GM15510 (cell line): ENCODE data around the gene HCN4.

Source experiments
- POLR2A ChIP-seq: IDR thresholded peaks from 3 replicates; pipeline ENCODE4 v1.6.1; 2011; ENCODE audit warnings: borderline replicate concordance; ENCODE audit not compliant: insufficient read length; ENCODE audit errors: extremely low read depth

HCN4 gene

GRCh38 chr15:73385205-73385604 is 16.4 kb upstream of the HCN4 start:
- TF ChIP-seq POLR2A = no peak

- no peak for TF ChIP-seq POLR2A
Observed at GRCh38 chr15:73383310-73384189, 14.8 kb upstream of the HCN4 start.

- TF ChIP-seq POLR2A = no peak
Observed at GRCh38 chr15:73382115-73382514, 13.4 kb upstream of the HCN4 start.

- no peak for TF ChIP-seq POLR2A
Observed at GRCh38 chr15:73380661-73381060, 11.9 kb upstream of the HCN4 start.

- TF ChIP-seq POLR2A = no peak
Observed at GRCh38 chr15:73378089-73378488, 9.3 kb upstream of the HCN4 start.

- TF ChIP-seq POLR2A = no peak
Observed at GRCh38 chr15:73375755-73376305, 7.1 kb upstream of the HCN4 start.

- TF ChIP-seq POLR2A = no peak
Observed at GRCh38 chr15:73375012-73375411, 6.3 kb upstream of the HCN4 start.

GRCh38 chr15:73374604-73375003 is 5.8 kb upstream of the HCN4 start:
- no peak for TF ChIP-seq POLR2A

- no peak for TF ChIP-seq POLR2A
Observed at GRCh38 chr15:73373221-73373620, 4.5 kb upstream of the HCN4 start.

GRCh38 chr15:73371812-73372211 is 3.1 kb upstream of the HCN4 start:
- no peak for TF ChIP-seq POLR2A

GRCh38 chr15:73370151-73370550 is 1.4 kb upstream of the HCN4 start:
- no peak for TF ChIP-seq POLR2A

GRCh38 chr15:73369154-73369694 is 466 bp upstream of the HCN4 start:
- TF ChIP-seq POLR2A = no peak

GRCh38 chr15:73367624-73368300 is 996 bp downstream of the HCN4 start:
- no peak for TF ChIP-seq POLR2A

- no peak for TF ChIP-seq POLR2A
Observed at GRCh38 chr15:73366766-73367623, 1.8 kb downstream of the HCN4 start.

GRCh38 chr15:73364070-73364469 is 4.7 kb downstream of the HCN4 start:
- no peak for TF ChIP-seq POLR2A

GRCh38 chr15:73362900-73363299 is 5.9 kb downstream of the HCN4 start:
- no peak for TF ChIP-seq POLR2A

GRCh38 chr15:73361337-73361736 is 7.4 kb downstream of the HCN4 start:
- TF ChIP-seq POLR2A = no peak
